ENCODE data around the gene UBXN10. TPM values are rescaled to one million over a fixed set of nuclear protein-coding genes. Genes with fewer than 3 reads are reported as not detected.

UBXN10 gene
- total RNA-seq, 1 donor from 2014 or later: 0.09 TPM

- Mint-ChIP-seq H3K4me1 (ENCODE audit: low read depth, unreplicated experiment) (no peaks in the 10 kb centered on the region), H3K27me3 (ENCODE audit: low read depth, unreplicated experiment) (peaks cover 70% of the 10 kb centered on the region), H3K36me3 (ENCODE audit: low read depth, unreplicated experiment) (peaks cover 2% of the 10 kb centered on the region), H3K9me3 (ENCODE audit: unreplicated experiment) (peaks cover 20% of the 10 kb centered on the region), H3K4me3 (ENCODE audit: unreplicated experiment) (no peak overlapping the region), H3K27ac (ENCODE audit: unreplicated experiment) (no peak overlapping the region)
- Histone ChIP-seq H3K27ac (ENCODE audit: low read depth, low read length) (no peak overlapping the region), H3K4me3 (ENCODE audit: insufficient read depth, low read depth, low read length) (no peak overlapping the region), H4K20me1 (ENCODE audit: insufficient read depth, low read length) (no peaks in the 10 kb centered on the region), H3K4me2 (ENCODE audit: low read length) (no peak overlapping the region), H3K27me3 (ENCODE audit: insufficient read depth, low read length) (peaks cover 26% of the 10 kb centered on the region), H3K79me2 (ENCODE audit: insufficient read depth, low read length) (no peaks in the 10 kb centered on the region), H3K9me3 (ENCODE audit: insufficient read depth, low read depth, low read length) (no peaks in the 10 kb centered on the region), H3K9ac (ENCODE audit: low read length) (no peak overlapping the region), H3K36me3 (ENCODE audit: insufficient read depth, low read length) (no peaks in the 10 kb centered on the region), H2AFZ (ENCODE audit: low read depth, low read length) (no peak overlapping the region), H3K4me1 (ENCODE audit: insufficient read depth, low read length) (no peaks in the 10 kb centered on the region)
- DNase-seq (ENCODE audit: low read depth) (no peak), FAIRE-seq (no peak)
- TF ChIP-seq CTCF (IDR thresholded peaks at IDR 0.05; ENCODE audit: insufficient read depth, low read depth, low read length) (no peak), EZH2 (IDR thresholded peaks at IDR 0.05; ENCODE audit: insufficient read depth, low read length) (no peak)
These were observed 5.1 kb upstream of the UBXN10 start for GRCh38 chr1:20180844-20181207.

- peaks cover 4% of the 10 kb centered on the region for H3K4me1 Mint-ChIP-seq (ENCODE audit: low read depth, unreplicated experiment)
- H3K27me3 ChIP-seq (ENCODE audit: insufficient read depth, low read length): peaks cover 34% of the 10 kb centered on the region
- H3K27ac Mint-ChIP-seq (ENCODE audit: unreplicated experiment): no peak overlapping the region
- no peak overlapping the region for H2AFZ ChIP-seq (ENCODE audit: low read depth, low read length)
- DNase-seq (ENCODE audit: low read depth) (no peak), FAIRE-seq (no peak)
- H4K20me1 ChIP-seq (ENCODE audit: insufficient read depth, low read length): no peaks in the 10 kb centered on the region
- H3K36me3 ChIP-seq (ENCODE audit: insufficient read depth, low read length): no peaks in the 10 kb centered on the region
- H3K9me3 ChIP-seq (ENCODE audit: insufficient read depth, low read depth, low read length): no peaks in the 10 kb centered on the region
- no peak overlapping the region for H3K27ac ChIP-seq (ENCODE audit: low read depth, low read length)
- H3K36me3 Mint-ChIP-seq (ENCODE audit: low read depth, unreplicated experiment): peaks cover 2% of the 10 kb centered on the region
- no peak overlapping the region for H3K4me3 ChIP-seq (ENCODE audit: insufficient read depth, low read depth, low read length)
- H3K9me3 Mint-ChIP-seq (ENCODE audit: unreplicated experiment): peaks cover 20% of the 10 kb centered on the region
- H3K4me3 Mint-ChIP-seq (ENCODE audit: unreplicated experiment): no peak overlapping the region
- H3K79me2 ChIP-seq (ENCODE audit: insufficient read depth, low read length): no peaks in the 10 kb centered on the region
- peaks cover 7% of the 10 kb centered on the region for H3K4me1 ChIP-seq (ENCODE audit: insufficient read depth, low read length)
- H3K4me2 ChIP-seq (ENCODE audit: low read length): no peak overlapping the region
- no peak for TF ChIP-seq EZH2 (IDR thresholded peaks at IDR 0.05; ENCODE audit: insufficient read depth, low read length)
- no peak for TF ChIP-seq CTCF (IDR thresholded peaks at IDR 0.05; ENCODE audit: insufficient read depth, low read depth, low read length)
- H3K27me3 Mint-ChIP-seq (ENCODE audit: low read depth, unreplicated experiment): peaks cover 75% of the 10 kb centered on the region
- no peak overlapping the region for H3K9ac ChIP-seq (ENCODE audit: low read length)
These were observed 3.5 kb upstream of the UBXN10 start for GRCh38 chr1:20182415-20182814.

- Histone ChIP-seq H3K4me3 (ENCODE audit: insufficient read depth, low read depth, low read length) (no peak overlapping the region), H3K79me2 (ENCODE audit: insufficient read depth, low read length) (no peaks in the 10 kb centered on the region), H2AFZ (ENCODE audit: low read depth, low read length) (no peak overlapping the region), H3K9ac (ENCODE audit: low read length) (no peak overlapping the region), H3K9me3 (ENCODE audit: insufficient read depth, low read depth, low read length) (no peaks in the 10 kb centered on the region), H3K4me1 (ENCODE audit: insufficient read depth, low read length) (peaks cover 7% of the 10 kb centered on the region), H3K36me3 (ENCODE audit: insufficient read depth, low read length) (no peaks in the 10 kb centered on the region), H3K27me3 (ENCODE audit: insufficient read depth, low read length) (peaks cover 31% of the 10 kb centered on the region), H4K20me1 (ENCODE audit: insufficient read depth, low read length) (no peaks in the 10 kb centered on the region), H3K27ac (ENCODE audit: low read depth, low read length) (no peak overlapping the region), H3K4me2 (ENCODE audit: low read length) (no peak overlapping the region)
- Mint-ChIP-seq H3K27me3 (ENCODE audit: low read depth, unreplicated experiment) (peaks cover 79% of the 10 kb centered on the region), H3K27ac (ENCODE audit: unreplicated experiment) (no peak overlapping the region), H3K9me3 (ENCODE audit: unreplicated experiment) (peaks cover 20% of the 10 kb centered on the region), H3K4me1 (ENCODE audit: low read depth, unreplicated experiment) (peaks cover 6% of the 10 kb centered on the region), H3K4me3 (ENCODE audit: unreplicated experiment) (no peak overlapping the region), H3K36me3 (ENCODE audit: low read depth, unreplicated experiment) (peaks cover 2% of the 10 kb centered on the region)
- DNase-seq (ENCODE audit: low read depth): no peak
- no peak for FAIRE-seq
- TF ChIP-seq EZH2 (IDR thresholded peaks at IDR 0.05; ENCODE audit: insufficient read depth, low read length) (no peak), CTCF (IDR thresholded peaks at IDR 0.05; ENCODE audit: insufficient read depth, low read depth, low read length) (no peak)
These were observed 2.9 kb upstream of the UBXN10 start for GRCh38 chr1:20183035-20183434.

Measured in astrocyte (in vitro differentiated cells and primary cell).